NCI-H345 (cell line): ENCODE data around the gene LRP1.
A peak's percentile ranks its signal among the peaks of the same experiment; 100 is the strongest.

Experiments used
- DNase-seq: peaks from one replicate; lab custom pipeline; 2025; lab: John Stamatoyannopoulos, UW

Gene LRP1

DNA sequence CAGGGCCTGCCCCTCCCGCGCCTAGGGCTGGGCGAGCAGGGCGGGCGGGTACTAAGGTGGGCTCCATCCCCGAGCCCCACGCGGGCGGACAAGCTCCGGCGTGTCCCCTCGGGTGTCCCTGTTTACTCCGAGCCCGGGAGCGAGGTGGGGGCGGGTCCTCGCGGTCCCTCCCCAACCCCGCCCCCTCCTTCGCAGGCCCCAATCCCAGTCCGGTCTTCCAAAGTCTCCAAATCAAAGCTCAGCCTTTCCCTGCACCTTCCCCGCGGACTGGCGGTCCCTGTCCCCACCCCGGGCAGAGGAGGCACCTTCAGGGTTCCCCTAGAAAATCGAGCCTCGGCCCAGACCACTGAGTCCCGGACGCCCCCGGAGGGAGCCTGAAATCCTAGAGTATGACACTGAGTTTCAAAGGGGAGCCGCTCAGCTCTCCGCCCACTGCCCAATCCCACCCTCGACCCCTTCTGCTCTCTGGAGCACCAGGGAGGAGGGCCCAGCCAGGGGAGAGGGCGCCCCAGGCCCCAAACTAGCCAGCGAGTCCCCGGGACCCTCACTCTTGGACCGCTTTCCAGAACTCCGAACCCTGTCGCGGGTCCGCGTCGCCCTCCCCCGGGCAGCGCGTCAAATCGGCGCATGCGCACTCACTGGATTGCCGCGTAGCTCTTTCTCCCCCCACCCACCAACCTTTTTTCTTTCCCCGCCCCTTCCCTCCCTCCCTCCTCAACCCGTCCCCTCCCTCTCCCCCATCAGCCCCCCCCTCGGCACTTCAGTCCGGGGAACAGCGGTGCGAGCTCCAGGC, at the start of gene LRP1:
TSS of gene LRP1 (plus strand) at position 758 of the 793 bp plus-strand sequence. CDS start 482 bp downstream, outside the sequence.
- peak; percentile 89 for DNase-seq

DNA sequence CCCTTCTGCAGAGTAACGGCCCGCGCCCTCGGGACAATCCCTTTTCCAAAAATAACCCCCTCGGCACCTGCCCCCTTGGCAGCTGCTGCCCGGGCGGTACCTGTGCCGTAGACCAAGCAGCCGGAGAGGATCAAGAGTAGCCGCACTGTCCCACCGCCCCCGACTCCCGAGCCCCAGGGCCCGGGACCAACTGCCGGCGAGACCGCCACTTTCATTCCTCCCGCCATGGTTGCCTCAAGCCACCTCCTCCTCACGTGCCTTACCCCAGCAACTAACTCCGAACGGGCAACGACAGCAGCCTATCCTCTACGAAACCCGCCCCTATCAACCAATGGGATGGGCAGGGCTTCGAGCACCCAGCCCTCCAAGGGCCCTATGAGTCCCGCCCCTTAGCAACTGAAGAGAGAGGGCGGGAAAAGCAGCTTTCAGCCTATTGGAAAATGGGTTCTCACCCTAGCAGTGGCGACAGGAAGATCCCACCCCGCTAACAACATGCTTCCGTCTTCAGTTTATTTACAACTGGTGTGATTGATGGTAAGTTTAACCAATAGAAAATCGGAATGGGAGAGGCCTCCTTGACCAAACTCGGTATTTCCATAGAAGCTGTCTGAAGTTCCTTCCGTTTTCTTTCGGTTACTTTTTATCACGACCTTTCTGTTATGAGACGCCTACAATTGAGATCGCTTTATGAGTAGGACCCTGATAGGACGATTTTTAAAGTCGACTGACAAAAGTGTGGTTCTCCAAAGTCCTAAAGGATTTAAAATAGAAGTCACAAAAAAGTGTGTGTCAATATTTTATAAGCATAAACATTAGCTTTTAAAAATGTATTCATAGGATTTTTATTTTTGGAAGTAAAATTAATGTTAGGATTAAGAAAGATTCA, 49.5 kb upstream of the LRP1 start, which contains the start of gene NEMP1:
TSS of gene NEMP1 (minus strand) at position 273 of the 886 bp plus-strand sequence. CDS start at position 227, 46 bp downstream.
- peak; percentile 100 for DNase-seq

DNA sequence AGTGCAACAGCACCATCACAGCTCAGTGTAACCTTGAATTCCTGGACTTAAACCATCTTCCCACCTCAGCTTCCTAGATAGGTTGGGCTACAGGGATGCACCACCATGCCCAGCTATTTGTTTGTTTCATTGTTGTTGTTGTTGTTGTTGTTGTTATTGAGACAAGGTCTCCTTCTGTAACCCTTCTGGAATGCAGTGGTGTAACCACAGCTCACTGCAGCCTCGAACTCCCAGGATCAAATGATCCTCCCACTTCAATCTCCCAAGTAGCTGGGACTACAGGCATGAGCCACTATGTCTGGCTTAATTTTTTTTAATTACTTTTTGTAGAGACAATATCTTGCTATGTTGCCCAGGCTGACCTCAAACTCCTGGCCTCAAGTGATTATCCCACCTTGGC, 48.5 kb upstream of the LRP1 start:
- DNase-seq, result no peak

DNA sequence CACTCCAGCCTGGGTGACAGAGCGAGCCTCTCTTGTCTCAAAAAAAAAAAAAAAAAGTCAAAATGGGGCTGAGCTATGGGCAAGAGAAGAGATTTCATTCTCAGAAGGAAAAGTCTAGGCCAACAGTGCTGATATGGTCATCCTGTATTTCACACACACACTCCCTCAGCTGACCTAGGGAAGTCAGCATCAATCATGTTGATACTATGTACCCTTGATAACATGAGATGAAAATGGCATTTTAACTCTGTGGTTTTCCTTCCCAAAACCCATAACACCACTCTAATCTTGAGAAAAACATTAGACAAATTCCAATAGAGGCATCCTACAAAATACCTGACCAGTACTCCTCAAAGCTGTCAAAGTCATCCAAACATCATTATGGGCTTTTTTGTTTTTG, 47.4 kb upstream of the LRP1 start:
- DNase-seq, result no peak

DNA sequence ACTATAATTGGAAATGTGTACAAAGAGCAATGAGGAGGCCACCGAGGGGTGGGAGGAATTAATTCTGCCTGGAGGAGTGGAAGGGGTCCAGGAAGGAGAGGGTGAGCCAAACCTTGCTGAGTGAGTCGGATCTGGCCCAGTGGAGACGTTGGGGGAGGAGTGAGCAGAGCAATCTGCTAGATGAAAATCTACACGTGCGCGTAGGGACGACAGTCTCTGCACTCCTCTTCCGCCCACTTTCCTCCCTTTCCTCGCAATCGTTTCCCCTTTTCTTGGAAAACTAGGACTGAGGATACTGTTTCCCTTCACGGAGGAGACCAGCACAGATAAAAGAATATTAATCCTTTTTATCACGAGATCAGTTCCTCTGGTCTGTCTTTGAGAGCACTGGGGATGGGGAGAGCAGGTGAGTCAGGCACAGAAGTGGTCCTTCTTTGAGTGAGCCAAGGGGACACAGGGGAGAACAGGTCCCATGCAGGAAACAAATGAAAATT, 42.2 kb upstream of the LRP1 start:
- DNase-seq, result no peak

DNA sequence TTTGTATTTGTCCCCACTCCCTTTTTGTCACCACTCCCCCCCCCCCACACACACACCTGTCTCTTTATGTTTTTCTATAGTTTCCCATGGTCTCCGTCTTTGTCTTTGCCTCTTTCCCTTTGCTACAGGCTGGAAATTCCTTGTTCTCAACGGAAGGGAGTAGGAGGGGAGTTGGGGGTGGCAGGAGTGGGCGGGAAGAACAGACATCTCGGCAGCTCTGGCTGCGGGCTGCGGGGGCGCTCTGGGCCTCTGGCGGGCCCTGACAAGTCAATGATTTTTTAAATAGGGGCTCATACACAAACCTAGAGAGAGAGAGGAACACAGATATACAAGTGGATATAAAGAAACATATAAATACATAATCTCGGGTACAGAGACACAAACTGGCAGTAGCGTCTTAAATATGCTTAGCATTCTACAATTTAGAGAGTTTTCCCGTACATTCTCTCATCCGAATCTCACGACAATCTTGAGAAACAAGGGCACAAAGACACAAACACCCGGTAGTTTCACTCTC, 41.7 kb upstream of the LRP1 start:
- DNase-seq, result no peak

DNA sequence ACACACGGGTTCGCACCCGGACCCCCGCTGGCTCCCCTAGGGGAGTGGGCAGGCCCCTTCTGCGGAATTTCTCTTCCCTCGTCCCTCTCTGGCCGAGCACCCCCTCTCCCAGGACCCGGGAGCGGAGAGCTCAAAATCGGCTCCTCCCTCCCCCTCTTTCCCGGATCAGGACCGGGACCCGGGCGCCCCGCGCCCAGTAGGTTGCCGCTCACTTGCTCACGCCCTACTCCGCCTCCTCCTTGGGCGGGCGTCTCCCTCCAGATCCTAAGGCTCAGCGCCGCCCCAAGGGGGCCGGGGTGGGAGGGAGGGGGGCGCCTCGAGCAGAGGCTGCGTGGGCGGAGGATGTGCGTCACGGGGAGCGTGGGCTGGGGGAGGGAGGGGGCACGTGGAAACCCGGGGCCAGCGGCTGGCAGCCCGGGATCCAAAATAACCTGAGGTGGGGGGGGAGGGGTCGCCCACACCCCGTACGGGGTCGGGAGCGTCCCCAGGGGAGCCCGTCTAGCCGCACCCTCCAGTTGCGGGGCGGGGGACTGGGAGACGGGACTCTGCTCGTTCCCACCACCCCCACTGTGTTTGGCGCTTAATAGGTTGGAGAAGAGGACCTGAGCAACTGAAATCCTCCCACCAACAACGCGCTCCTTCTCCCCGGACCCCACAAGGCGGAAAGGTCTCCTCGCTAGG, 41.1 kb upstream of the LRP1 start:
- peak; percentile 33 for DNase-seq

DNA sequence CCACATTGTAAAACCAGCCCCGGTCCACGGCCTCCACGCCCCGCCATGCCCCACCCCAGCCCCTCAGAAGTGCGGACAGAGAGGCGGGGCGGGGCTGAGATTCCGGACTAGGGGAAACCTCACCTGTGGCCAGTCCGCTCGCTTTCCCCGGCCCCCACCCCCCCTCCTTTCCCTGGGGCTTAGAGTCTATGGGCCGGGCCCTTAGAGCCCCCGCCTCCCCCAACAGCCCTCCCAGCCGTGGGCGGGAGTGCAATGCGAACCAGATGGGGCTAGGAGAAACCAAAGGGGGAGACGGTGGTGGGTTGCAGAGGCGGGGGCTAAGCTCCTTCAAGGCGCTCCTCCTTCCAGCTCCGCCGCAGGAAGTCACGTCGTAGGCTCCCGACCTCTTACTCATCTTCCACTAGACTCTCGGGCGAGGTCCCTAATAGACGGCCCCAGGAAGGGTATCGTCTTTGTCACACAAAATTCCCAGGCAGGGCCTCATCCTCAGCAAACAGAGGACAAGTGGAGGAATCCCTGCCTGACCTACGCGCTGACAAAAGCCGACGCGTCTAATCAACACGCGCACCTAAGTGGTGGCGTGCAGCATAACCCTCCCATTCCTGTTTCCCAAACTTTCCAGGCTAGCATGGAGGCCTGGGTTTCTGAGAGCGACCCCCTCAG, 40.5 kb upstream of the LRP1 start:
- peak; percentile 32 for DNase-seq

DNA sequence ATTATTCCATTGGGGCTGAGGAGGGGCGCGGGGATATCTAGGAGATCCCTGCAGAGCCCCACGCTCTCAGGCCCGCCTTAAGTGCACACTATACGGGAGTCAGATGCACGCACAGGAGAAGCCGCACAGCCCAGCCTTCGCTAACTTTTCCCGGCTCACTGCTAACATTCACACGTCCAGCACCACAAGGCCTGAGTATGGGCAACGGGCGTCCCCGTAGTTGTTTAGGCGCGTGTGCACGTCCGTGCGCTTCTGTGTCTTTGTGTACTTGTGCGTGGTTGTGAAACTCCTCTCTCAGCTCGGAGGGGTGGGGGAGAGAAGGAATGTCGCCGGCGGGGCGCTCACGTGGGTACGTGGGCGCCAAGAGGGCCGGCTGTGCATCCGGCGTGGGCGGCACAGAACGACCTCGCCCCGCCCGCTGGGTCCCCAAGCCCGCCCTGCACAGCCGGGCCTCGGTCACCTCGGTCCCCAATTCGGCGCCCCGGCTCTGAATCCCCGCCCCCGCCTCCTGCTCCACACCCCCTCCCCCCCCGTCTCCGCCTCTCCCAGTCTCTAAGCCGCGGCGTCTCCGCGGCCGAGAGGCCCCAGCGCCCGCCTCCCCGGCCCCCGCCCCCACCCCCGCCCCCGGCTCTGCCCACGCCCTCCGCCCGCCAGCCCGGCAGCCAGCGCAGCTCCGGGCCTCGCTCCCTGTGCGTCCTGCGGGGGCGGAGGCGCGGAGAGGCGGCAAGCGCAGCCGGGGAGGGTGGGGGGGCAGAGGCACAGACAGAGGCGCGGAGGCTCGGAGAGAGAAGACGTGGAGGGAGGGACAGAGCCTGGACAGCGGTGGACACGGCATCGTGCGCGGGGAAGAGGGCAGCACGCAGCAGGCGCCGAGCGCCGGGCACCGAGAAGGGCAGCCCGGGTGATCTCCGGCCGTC, 39.7 kb upstream of the LRP1 start, which contains the start of gene NAB2:
TSS of gene NAB2 (plus strand) at position 761 of the 917 bp plus-strand sequence. CDS start 158 bp downstream, outside the sequence.
- DNase-seq, result peak; percentile 92

DNA sequence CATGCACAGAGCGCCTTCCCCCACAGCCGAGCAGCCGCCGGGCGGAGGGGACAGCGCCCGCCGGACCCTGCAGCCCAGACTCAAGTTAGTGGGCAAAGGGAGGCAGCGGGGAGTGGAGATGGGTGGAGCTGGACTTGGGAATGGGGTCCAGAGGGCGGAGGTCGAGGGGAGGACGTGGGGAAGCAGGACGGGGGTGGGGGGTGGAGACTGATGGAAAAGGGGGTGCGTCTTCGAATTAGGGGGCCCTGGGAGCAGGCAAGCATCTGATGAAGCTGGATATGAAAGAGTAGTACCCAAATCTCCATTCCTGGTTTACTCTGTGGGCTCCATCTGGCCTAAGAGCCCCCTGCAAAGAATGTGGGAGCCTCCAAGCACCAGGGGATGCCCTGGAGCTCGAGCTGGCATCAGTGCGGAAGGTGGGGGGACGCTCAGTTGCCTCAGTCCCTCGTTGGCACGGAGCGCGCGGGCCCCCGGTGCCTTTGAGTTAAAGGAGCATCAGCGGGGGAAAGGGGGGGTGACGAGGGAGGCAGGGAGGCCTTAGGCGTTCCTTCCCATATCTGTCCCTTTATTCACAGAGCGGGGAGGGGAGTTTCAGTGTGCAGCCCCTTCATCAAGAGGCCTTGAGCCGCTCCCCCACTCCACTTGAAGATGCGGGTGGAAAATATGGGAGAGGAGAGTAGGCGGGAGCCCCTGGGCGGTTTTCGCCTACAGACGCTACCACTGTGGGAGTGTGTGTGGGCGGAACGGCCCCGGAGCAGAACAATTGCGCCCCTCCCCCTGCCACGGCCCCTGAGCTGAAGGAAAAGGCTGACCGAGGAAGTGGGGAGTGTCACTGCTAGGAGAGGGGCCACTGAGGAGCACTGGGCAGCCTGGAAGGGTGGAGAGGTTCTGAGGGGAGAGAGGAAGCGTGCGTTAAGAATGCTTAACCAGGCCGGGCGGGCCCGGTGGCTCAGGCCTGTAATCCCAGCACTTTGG, 38.7 kb upstream of the LRP1 start:
- peak; percentile 6 for DNase-seq

DNA sequence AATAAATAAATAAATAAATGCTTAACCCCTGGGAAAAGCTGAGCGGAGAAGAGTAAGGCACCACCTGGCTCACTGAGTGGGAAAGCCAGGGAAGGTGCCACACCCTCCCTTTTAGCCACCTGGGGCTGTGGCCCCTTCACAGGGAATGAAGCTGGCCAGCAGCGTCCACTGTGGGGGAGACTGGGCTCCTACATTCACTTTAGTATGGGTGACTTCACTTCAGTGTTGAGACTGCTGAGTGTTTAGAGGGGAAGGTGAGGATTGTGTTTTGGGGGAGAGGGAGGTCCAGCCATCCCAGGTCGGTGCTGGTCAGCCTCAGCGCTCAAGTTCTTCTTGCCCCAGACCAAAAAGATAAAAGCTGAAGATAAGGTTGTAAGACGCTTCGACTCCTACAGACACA, 37.8 kb upstream of the LRP1 start:
- DNase-seq, result no peak

DNA sequence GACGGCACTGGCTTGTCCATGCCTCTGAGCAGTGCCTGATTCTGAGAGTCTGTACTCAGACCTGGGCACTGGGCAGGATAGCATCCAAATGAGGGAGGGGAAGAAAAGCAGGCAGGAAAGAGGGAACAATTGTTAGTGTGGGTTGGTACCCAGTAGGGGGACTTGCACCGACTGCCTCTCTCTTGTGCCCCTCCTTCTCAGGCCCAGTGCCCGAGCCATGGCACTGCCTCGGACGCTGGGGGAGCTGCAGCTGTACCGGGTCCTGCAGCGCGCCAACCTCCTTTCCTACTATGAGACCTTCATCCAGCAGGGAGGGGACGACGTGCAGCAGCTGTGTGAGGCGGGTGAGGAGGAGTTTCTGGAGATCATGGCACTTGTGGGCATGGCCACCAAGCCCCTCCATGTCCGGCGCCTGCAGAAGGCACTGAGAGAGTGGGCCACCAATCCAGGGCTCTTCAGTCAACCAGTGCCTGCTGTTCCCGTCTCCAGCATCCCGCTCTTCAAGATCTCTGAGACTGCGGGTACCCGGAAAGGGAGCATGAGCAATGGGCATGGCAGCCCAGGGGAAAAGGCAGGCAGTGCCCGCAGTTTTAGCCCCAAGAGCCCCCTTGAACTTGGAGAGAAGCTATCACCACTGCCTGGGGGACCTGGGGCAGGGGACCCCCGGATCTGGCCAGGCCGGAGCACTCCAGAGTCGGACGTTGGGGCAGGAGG, 37.2 kb upstream of the LRP1 start:
- no peak for DNase-seq

DNA sequence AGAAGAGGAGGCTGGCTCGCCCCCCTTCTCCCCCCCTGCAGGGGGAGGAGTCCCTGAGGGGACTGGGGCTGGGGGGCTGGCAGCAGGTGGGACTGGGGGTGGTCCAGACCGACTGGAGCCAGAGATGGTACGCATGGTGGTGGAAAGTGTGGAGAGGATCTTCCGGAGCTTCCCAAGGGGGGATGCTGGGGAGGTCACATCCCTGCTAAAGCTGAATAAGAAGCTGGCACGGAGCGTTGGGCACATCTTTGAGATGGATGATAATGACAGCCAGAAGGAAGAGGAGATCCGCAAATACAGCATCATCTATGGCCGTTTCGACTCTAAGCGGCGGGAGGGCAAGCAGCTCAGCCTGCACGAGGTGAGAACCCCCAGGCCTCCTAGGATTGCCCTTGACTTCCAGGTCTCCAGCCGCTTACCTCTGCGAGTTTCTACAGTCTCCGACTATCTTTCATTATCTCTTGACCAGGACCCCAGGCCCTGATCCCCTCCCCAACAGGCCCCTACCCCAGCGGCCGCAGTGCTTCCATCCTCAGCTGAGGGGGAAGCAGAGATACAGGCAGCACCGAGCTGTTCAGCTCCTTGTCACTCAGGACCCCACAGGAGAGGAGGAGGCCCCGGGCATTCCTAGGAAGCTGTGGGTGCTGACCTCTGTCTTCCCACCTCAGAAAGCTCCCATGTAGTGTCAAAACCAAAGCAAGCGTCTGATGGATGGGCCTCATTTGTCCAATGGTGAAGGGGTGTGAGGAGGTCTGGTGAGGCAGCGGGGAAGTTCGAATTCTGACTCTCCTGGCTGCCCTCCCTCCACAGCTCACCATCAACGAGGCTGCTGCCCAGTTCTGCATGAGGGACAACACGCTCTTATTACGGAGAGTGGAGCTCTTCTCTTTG, 36.4 kb upstream of the LRP1 start:
- DNase-seq, result no peak

DNA sequence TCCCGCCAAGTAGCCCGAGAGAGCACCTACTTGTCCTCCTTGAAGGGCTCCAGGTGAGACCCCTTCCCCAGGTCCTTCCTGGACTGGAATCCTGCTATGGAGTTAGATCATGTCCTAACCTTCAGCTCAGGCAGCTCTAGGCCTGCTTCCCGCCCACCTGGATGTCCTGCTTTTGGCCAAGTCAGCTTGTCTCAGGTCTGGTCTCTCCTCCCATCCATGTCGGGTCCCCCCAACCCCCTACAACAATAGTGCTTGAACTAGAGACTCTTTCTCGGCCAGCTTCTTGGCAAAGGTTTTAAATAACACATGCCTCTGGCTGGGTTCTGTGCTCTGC, 35.8 kb upstream of the LRP1 start:
- DNase-seq, result no peak

DNA sequence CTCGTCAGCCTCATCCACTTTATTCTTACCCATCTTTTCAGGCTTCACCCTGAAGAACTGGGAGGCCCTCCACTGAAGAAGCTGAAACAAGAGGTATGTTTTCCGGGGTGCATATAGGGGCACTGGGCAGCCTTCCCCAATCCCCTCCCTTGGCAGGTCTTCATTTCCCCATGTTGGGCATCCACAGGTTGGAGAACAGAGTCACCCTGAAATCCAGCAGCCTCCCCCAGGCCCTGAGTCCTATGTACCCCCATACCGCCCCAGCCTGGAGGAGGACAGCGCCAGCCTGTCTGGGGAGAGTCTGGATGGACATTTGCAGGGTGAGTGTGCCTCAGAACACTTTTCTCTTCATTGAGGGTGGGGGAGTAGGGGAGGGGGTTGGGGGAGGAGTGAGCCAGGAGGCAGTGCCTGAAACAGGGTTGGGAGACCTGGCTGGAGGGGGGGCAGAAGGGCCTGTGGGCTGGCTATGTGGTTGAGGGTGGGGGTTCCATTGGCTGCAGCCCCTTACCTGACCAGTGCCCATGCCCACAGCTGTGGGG, 35.3 kb upstream of the LRP1 start:
- no peak for DNase-seq

DNA sequence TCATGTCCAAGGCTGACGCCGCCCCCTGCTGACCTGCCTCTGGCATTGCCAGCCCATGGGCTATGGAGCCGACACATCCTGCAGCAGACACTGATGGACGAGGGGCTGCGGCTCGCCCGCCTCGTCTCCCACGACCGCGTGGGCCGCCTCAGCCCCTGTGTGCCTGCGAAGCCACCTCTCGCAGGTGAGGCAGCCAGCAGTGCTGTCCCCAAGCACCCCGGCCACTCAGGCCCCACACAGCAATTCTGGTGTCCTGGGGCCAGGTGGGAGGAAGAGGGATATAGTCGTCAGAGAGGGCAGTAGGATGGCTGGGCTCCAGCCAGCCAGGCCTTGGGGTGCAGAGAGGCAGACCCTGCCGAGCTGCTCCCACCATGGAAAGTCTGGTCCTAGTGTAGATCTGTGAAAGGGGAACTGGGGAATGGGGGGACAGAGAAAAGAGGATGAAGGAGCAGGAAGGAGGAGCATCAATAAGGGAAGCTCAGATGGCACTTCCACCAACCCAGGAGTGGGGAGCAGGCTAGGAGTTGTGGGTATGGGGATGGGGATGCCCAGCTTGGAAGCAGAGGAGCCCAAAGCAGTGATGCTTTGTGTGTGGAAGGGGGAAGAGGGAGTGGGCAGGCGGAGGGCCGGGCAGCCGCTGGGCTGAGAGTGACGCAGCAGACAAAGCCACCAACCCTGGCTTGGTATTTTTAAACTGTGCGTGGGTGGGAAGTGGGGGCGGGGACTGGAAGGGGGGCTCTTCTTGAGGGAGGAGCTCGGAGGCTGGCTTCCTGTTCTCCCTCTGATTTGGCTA, 34.7 kb upstream of the LRP1 start:
- DNase-seq, result no peak
